AG20443 (cell line): ENCODE measurements around the gene NADSYN1.

ENCODE experiments used
- DNase-seq: peaks from one replicate; pipeline ENCODE4 v3.0.0; 2012; ENCODE audit warnings: low spot score, mixed read lengths

Gene NADSYN1

DNA sequence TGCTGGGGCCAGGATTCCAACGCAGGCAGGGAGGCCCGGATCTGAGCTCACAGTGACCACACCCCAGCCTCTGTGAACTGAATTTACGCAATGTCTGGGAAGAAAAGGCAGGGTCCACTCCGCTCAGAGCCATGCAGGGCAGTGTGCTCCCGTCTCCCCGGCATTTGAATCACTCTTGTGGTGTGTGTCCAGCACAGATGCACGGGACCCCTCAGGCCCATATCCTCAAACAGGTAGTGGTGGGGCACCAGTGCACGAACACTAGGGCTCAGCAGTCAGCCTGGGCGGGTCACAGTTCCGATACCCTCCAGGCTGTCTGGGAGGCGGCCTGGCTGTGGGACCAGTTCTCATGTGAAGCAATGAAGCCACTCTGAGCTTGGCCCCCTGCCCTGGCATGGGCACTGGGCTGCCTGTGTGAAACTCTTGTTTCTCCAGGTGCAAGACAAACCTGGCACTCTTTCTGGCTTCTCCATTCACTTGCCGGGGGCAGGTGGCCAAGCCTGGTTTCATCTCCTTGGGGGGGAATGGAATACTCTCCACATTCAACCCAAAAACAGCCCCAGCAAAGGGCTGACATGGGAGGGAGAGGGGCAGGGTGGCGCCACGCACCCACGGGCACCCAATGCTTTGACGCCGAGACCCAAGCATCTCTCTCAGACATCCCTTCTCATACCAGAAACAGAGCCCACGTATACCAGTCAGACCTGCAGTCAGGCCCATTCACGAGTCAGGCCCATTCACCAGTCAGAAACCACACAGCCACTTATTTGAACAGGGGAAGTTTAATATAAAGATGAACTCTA lies 19.2 kb upstream of the NADSYN1 start:
- peak; percentile 69 for DNase-seq

DNA sequence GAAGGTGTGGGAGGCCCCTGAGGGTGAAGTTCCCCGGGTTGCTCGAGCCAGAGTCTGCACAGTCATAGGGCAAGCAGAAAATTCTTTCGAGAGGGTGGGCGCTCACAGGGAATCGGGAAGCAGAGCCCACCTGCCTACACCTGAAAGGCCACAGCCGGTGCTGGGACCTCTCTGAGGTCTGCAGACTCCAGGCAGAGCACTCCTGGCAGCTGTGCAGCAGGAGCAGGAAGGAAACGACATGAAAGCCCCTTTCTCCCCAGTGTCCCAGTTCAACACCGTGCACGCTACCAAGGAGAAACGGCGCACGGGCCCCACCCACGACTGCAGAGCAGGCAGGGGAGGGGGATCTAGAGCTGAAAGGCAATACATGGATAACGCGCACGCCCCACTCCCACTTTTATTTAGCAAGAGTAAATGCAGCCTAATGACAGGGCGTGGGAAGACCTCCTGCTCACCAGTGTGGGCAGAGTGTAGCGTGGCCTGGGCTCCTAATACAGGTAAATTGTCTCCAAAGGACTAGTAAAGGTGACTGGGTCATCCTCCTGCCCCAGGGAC lies 18.4 kb upstream of the NADSYN1 start:
- no peak for DNase-seq

DNA sequence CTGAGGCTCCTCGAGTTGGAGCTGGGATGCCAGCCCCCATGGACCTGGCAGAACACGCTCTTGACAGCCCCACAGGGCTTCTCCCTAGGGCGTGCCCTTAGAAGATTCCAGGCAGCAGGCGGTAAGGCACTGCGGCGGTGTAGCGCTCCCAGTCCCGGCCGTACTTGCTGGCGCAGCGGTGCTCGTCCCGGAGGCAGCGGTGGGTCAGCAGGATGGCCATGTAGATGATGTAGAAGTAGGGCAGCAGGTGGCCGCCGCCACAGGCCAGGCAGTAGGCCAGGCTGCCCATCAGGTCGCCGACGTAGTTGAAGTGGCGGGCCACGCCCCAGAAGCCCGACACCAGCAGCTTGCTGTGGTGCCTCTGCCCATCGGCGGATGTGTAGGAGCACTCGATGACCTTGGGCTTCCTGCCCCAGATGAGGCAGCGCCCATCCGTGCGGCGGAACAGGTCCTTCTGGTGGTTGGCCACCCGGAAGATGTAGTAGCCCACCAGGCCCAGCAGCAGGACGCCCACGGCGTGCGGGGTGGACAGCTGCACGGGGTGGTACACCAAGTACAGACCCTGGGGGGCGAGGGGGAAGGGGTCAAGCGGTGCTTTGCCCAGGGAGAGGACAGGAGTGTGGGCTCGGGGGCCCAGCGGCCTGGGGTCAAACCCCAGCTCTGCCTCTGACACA lies 17.6 kb upstream of the NADSYN1 start:
- no peak for DNase-seq

DNA sequence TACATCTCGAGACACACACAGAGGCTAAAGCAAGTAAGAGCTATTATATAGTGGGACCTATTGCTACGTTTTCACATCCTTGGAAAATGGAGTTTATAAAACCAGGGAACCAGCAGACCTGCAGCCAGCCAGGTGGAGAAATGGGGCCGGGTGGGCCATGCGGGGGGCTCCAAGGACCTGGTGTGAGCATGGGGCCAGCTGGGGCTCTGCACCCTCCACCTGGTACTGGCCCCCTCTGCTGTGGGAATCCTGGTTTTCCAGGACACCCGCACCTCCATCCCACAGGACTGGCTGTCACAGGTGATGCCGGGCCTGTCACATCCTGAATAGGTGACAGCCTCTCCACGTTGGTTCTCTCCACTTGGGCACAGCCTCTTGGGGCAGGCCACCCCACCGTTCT lies 16.1 kb upstream of the NADSYN1 start:
- no peak for DNase-seq

DNA sequence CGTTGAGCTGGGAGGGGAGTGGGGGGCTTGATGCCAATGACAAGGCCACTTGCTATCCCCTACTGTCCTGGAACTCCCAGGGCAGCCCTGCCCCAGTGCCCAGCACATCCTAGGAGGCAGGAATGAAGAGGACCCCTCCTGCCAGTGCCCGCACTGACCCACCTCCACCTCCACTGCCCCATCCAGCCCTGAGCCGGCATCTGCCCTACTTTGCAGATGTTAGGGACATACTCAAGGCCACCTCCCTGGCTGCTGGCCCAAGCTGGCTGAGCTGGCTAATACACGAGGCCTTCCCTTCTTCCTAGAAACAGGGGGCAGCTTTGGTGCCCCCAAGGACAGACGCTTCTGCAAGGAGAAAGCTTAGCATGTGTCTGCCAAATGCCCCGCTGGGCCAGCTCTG lies 15.6 kb upstream of the NADSYN1 start:
- no peak for DNase-seq

DNA sequence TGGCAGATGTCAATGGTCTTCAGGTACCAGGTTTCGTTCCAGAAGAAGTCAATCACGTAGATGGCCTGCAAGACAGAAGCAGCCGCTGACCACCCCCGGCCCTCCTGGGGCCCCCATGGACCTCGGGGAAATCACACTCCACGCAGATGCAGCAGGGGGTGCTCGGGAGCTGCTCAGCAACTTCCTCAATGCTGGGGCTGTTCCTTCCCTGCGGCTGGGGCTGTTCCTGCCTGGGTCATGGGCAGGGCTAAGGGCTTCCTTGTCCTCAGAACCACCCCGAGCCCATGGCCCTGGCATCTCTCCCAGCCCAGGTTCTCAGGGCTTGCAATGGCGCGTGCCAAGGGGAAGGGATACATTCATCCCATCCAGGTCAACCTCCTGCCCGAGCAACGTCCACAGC lies 15.1 kb upstream of the NADSYN1 start:
- DNase-seq, result no peak

DNA sequence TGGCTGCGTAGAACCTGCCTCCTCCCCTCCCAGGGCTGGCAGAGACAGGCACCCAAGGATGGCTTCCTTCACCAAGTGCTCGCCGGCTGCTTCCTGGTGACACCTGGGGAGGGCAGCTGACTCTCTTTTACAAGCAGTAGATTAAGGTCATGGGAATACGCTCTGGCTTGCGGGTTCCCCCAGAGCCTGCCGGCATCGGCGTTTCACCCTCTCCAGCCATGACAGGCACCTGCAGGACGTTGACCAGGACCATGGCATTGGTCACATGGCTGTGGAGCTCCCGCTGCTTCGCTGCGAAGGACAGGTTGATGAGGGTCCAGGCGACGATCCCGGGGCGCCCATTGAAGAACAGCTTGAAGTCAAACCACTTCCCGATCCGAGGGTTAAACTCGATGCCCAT lies 14.4 kb upstream of the NADSYN1 start:
- no peak for DNase-seq

DNA sequence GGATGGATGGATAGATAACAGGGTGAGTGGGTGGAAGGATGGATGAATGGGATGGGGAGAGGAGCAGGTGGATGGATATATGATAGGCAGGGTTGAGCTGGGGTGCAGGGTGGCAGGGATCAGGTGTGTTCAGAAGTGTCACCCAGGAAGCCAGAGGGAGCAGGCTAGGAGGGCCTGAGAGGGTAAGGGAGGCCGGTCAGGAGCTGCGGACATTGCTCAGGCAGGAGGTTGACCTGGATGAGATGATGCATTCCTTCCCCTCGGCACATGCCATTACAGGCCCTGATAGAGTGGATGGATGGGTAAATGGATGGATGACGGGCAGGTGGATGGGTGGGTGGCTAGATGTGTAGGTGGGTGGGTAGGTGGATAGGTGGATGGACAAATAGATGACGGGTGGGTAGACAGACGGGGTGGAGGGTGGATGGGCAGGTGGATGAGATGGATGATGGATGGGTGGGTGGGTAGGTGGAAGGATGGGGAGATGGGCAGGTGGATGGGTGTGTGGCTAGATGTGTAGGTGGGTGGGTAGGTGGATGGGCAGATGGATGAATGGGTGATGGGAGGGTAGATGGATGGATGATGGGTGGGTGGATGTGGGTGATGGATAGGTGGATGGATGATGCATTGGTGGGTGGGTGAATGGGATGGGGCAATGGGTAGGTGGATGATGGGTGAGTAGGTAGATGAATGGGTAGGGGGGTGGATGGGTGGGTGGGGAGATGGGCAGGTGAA lies 12.8 kb upstream of the NADSYN1 start:
- DNase-seq, result no peak

DNA sequence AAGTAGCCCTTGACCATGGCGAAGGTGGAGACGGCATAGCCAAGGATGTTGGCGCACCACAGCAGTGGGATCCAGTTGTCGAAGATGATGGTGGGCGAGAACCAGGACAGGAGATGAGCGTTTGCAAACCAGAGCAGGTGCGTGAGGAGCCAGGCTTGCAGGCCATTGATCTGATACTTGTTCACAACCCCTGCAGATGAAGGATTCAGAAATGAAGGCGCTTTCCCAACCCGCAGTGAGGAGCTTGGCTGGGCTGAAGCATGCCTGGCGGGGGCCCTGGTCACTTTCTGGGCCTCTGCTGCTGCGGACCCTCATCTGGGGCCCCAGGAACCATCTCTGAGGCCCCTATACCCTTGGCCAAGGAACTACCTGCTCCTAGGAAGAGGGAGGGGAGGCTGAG lies 11.8 kb upstream of the NADSYN1 start:
- no peak for DNase-seq

DNA sequence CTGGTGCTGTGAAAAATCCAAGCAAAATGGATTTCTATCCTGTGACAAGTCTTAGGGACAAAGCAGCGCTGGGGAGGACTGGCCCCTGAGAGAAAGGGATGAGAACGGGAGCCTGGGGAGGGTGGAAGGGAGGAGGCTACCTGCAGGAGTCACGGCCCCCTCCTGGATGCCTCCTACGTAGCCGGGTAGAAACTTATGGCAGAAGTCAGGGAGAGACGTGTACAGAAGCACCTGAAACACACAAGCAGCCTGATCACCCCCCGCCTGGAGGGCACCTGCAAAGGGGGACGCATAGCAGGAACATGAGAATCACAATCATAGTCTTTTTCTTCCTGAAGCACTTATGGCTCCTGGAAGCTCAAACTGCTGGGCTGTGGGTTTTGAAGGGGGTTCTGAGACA lies 10.9 kb upstream of the NADSYN1 start:
- DNase-seq, result no peak

DNA sequence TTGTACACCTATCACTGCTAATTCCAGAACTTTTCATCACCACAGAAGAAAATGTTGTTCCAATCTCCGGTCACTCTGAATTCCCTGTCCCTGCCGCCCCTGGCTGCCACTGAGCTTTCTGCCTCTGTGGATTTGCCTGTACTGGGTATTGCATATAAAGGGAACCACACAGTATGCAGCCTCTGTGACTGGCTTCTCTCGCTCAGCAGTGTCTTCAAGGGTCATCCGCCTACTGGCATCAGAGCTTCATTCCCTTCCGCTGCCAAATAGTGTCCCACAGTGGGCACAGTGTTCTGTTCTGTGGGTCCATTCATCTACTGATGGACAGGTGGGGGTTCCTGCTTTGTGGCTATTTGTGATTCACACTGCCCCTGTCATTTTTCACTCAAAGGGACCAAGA lies 10.1 kb upstream of the NADSYN1 start:
- DNase-seq, result no peak

DNA sequence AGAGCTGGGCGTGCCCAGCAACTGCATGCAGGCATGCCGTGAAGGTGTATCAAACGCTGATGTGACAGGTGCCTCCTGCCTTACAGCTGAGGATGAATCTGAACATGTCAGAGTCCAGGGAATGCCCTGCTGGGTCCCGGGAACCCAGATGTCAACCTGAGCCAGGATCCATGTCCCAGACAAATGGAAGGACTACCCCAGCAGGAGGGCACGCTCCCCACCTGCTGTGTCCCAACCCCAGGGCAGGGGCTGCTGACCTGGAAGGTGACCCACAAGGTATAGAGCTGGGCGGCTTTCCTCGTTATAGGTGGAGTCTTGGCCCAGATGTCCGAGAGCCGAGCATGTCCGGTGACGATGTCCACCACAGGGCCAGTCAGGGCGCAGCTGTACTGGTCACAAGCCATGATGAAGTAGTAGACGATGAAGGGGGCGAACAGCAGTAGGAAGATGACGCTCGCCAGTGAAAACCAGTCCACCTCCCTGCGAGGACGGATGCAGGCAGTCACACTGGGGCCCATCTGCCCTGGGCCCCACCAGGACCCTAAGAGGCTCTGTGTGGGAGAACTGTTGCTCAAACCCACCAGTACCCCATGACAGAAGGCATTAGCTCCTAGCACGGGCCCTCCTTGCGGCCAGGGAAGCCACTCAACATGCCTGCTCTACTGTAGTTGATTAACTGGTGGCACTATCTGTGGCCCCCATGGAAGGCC lies 9.1 kb upstream of the NADSYN1 start:
- DNase-seq, result no peak

DNA sequence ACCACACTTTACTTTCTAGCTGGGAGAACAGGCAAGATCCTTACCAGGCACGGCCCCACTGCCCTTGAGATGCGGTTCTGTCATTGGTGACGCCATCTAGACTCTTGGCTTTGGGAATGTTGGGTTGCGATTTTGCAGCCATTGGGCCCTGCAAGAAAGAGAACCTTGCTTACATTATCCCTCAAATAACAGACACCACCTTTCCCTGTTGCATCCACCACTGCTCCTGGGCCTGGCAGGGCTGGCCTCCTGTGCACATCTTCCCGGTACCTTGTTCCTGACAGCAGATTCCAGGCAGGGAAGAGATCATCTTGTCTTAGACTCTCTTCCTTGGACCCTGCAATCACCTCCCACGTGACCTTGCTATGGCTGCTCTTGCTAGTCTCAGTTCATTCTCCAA lies 8.2 kb upstream of the NADSYN1 start:
- no peak for DNase-seq

DNA sequence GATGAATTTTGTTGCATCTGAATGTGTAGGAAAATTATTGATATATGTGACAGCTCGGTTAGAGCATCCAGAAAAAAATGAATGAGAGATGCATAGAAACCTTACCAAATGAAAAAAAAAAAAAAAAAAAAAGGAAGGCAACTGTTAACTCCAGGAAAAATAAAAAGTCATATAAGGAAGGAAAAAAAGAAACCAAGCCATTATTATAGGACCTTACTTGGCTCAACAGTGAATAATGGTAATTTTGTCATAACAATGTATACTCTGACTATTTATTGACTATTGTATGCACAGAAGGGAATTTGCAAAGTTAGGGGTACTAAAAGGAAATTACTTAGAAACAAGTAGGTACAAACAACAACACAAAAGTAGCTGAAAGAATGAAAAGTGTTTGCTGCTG lies 6.9 kb upstream of the NADSYN1 start:
- DNase-seq, result no peak

DNA sequence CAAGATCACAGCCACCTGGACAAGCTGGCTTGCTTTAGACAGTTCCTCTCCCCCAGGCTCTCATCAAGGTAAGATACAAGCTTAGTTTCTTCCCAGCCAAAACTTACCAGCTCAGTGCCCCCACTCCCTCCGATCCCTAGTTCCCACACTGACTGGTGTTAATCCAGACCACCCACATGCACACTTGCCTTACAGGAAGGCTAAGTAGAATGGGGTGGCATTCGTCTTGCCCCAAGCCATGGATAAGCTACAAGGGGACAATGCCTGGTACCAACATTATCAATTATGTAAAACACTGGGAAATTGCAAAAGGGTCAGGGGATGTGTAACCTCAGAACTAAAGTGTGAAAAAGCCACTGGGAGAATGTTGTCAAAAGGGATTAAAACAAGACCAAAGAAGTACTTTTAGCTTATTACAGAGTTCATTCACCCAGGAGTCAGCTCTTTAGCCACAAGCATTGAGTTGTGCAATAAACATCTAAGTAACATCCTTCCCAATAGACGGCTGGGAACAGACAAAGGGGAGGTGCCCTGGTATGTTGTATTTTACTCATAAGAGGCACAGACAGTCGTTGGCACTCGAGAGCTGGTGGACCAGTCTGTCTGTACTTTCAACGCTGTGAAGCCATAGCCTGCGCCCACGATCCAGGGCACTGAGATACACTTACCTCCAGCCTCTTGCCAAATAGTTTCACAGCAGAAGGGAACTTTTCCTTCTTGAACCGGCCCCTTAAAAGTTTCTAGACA lies 5.9 kb upstream of the NADSYN1 start:
- peak; percentile 69 for DNase-seq

DNA sequence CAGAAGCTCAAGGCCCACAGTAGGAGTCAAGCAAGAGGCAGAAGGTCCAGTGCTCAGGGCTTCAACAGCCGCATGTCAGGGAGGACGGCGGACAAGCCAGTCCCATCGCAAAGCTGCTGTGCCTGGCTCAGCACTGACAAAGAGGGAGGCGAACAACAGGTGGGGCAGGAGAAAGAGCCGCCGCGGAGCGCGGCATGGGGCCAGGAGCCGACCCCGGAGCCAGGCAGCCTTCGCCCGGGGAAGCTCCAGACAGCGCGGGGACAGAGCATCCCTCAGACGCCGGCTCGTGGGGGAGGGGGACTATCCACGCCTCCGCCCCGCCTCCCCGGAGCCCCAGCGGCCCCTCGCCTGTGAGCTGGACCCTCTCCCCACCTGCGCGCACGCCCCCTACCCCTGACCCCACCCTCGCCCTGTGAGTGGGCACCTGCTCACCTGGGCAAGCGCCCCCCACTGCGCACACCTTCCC lies 5.2 kb upstream of the NADSYN1 start:
- DNase-seq, result peak; percentile 34

DNA sequence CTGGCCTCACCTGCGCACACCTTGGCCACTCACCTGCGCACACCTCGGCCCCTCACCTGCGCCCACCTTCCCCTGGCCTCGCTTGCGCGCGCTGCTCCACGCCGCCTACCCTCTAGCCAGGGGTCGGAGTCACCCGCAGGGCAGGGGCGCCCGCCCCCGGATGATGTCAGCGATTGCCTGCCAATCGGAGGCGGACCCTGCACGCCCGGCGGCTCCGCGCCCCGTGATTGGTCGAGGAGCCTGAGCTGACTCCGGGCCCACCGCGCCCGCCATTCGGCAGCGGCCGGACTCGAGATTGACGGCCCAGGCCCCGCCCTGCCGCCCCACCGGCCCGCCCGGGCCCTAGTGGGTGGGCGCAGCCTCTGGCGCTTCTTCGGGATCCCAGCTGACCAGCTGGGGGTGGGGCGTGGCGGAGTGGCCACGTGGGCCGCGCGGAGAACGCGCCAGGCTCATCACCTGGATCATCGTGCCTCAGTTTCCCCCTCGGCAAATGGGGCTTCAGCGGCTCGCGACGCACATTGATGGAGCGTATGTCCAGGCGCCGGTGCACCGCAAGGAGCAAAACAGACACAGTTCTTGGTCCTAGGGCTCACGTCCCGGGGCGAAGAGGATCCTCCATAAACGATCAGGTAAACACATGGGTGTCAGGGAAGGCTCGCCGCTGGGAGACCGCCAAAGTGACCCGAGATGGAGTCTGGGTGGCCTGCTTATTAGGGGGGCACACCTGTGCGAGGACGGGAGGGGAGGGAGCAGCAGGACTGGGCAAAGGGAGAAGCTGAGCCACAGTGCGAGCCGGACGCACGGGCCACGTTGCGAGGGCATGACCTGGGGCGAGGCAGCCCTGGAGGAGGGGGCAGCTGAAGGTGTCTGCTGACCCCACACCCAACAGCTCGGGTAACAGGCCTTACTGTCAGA lies 4.5 kb upstream of the NADSYN1 start, which contains the start of gene DHCR7:
TSS of gene DHCR7 (minus strand) at position 137 of the 915 bp plus-strand sequence. CDS start 3,441 bp downstream, outside the sequence.
- DNase-seq, result peak; percentile 99

DNA sequence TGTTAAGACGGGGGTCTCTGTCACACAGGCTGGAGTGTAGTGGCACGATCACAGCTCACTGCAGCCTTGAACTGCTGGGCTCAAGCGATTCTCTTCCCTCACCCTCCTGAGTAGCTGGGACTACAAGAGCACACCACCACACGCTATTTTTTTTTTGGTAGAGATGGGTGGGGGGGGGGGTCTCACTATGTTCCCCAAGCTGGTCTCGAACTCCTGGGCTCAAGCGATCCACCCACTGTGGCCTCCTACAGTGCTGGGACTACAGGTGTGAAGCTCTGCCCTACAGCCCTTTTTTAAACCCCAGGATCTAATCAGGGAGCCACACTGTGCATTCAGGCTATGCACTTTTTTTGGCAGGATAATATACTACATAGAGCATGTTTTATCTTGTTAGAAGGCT lies 3.4 kb upstream of the NADSYN1 start:
- DNase-seq, result no peak

DNA sequence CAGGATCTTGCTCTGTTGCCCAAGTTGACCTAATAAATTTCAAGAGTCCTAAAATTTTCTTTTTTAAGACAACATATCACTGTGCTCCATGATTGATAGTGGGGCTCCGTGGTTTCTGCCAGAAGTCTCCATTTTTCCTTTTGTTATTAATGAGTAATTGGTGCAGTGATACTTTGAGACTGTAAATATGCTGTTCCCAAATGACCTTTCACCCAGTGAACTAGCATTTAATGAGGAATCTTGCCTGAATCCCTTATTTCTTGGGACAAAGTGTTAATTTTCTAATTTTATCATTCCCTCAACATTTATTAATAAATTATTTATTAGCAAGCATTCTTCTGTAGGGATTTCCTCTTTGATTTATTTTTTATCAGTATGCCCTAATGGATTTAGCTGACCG lies 2.5 kb upstream of the NADSYN1 start:
- no peak for DNase-seq

DNA sequence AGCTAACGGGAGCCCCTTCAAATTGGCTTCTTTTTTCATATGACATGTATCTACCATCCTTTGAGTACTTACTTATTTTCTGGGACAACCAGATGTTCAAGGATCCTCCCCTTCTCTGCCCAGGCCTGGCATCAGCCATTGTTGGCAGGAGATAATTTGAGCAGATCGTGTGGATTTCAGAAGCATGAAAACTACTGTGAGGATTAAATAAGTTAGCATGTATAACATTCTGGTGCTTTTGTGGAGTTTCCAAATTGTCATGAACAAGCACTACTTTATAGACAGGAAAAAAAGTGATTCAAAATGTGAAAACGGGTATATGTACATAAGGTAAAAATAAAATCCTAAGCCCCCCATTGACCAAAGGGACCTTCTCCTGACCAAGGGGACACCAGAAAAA lies 2.1 kb upstream of the NADSYN1 start:
- no peak for DNase-seq
